OCI-LY1 (cell line): Measurements from ENCODE around the gene PSMB5.

Experiments used
- H2AFZ ChIP-seq: fragments of 200-600 bp; sonication (generic), shearing (Covaris generic); 2 replicates; pipeline ENCODE4 v1.6.0; 2014; ENCODE audit warnings: antibody characterized with exemption, mild to moderate bottlenecking, low read length
- H3F3A ChIP-seq: fragments of 200-600 bp; sonication (generic), shearing (Covaris generic); 2 replicates; pipeline ENCODE4 v1.6.0; 2014; ENCODE audit warnings: mild to moderate bottlenecking, antibody characterized with exemption, low read length, moderate library complexity; ENCODE audit not compliant: insufficient read depth
- H3K27ac ChIP-seq: fragments of 200-600 bp; sonication (generic); 2 replicates; pipeline ENCODE4 v1.5.1; 2014; ENCODE audit warnings: low read length, mixed run types, mild to moderate bottlenecking, low read depth; ENCODE audit not compliant: poor library complexity, severe bottlenecking
- H3K27me3 ChIP-seq: fragments of 200-600 bp; sonication (generic); 2 replicates; pipeline ENCODE4 v1.6.0; 2014; ENCODE audit warnings: antibody characterized with exemption, mild to moderate bottlenecking, low read length, moderate library complexity; ENCODE audit not compliant: insufficient read depth
- H3K36me3 ChIP-seq: fragments of 200-600 bp; sonication (generic); 2 replicates; pipeline ENCODE4 v1.6.1; 2014; ENCODE audit warnings: mild to moderate bottlenecking, antibody characterized with exemption, low read length, moderate library complexity, mixed read lengths; ENCODE audit not compliant: insufficient read depth
- H3K4me1 ChIP-seq: fragments of 200-600 bp; sonication (generic); 2 replicates; pipeline ENCODE4 v1.5.1; 2014; ENCODE audit warnings: mild to moderate bottlenecking, low read length, moderate library complexity; ENCODE audit not compliant: insufficient read depth, severe bottlenecking
- H3K4me2 ChIP-seq: fragments of 200-600 bp; sonication (generic), shearing (Covaris generic); 2 replicates; pipeline ENCODE4 v1.6.1; 2014; ENCODE audit warnings: low read length
- H3K4me3 ChIP-seq: fragments of 200-600 bp; sonication (generic); 2 replicates; pipeline ENCODE4 v1.5.1; 2014; ENCODE audit warnings: low read length, low read depth, mild to moderate bottlenecking, mixed read lengths; ENCODE audit not compliant: poor library complexity, severe bottlenecking
- H3K79me2 ChIP-seq: fragments of 200-600 bp; shearing (Covaris generic); 2 replicates; pipeline ENCODE4 v1.6.1; 2016; ENCODE audit warnings: mixed run types, low read length, mixed read lengths; ENCODE audit not compliant: insufficient read depth
- H3K9ac ChIP-seq: fragments of 200-600 bp; sonication (generic), shearing (Covaris generic); 2 replicates; pipeline ENCODE4 v1.6.1; 2014; ENCODE audit warnings: mild to moderate bottlenecking, low read length, mixed read lengths
- H3K9me2 ChIP-seq: fragments of 200-600 bp; sonication (generic), shearing (Covaris generic); 2 replicates; pipeline ENCODE4 v1.6.1; 2014; ENCODE audit warnings: low read depth, mild to moderate bottlenecking, low read length, mixed read lengths
- H3K9me3 ChIP-seq: fragments of 200-600 bp; shearing (Covaris generic); 2 replicates; pipeline ENCODE4 v1.6.1; 2014; ENCODE audit warnings: low read length, mixed read lengths
- H4K20me1 ChIP-seq: fragments of 200-600 bp; sonication (generic), shearing (Covaris generic); 2 replicates; pipeline ENCODE4 v1.6.0; 2016; ENCODE audit warnings: mild to moderate bottlenecking, low read length; ENCODE audit not compliant: insufficient read depth
- CTCF ChIP-seq: fragments of 200-600 bp; sonication (generic), shearing (Covaris generic); IDR thresholded peaks from 2 replicates; pipeline ENCODE4 v1.5.1; 2017; ENCODE audit warnings: mild to moderate bottlenecking, antibody characterized with exemption, low read length, moderate library complexity, mixed read lengths
- EZH2 ChIP-seq: fragments of 200-600 bp; sonication (generic), shearing (Covaris generic); IDR thresholded peaks from 2 replicates; pipeline ENCODE4 v1.8.0; 2017; ENCODE audit warnings: borderline replicate concordance, mixed run types, mild to moderate bottlenecking, antibody characterized with exemption, low read length, moderate library complexity, mixed read lengths

Gene PSMB5

GRCh38 chr14:23043145-23043544 is 8.4 kb upstream of the PSMB5 start:
- Histone ChIP-seq H3K4me2 (no peak overlapping the region), H3K9ac (no peak overlapping the region), H3K9me2 (no peaks in the 10 kb centered on the region), H3K27ac (no peak overlapping the region), H4K20me1 (no peaks in the 10 kb centered on the region), H3K4me3 (no peak overlapping the region), H3K36me3 (no peaks in the 10 kb centered on the region), H3F3A (no peaks in the 10 kb centered on the region), H2AFZ (no peak overlapping the region), H3K79me2 (no peaks in the 10 kb centered on the region), H3K4me1 (no peaks in the 10 kb centered on the region), H3K9me3 (no peaks in the 10 kb centered on the region), H3K27me3 (peaks cover 7% of the 10 kb centered on the region; the same call in 1 of the 2 replicates)
- TF ChIP-seq EZH2 (no peak), CTCF (no peak)

- H3K27ac ChIP-seq: no peak within 1 kb of the TSS
- no peak within 1 kb of the TSS for H3K9ac ChIP-seq
- H3K4me2 ChIP-seq: no peak within 1 kb of the TSS
- H3K9me3 ChIP-seq: no peaks in the 10 kb centered on the region
- no peaks in the 10 kb centered on the region for H3K79me2 ChIP-seq
- peaks cover 7% of the 10 kb centered on the region; the same call in 1 of the 2 replicates for H3K27me3 ChIP-seq
- no peak for TF ChIP-seq CTCF
- TF ChIP-seq EZH2: no peak
- no peaks in the 10 kb centered on the region for H3F3A ChIP-seq
- no peaks in the 10 kb centered on the region for H3K4me1 ChIP-seq
- H4K20me1 ChIP-seq: no peaks in the 10 kb centered on the region
- no peaks in the 10 kb centered on the region for H3K9me2 ChIP-seq
- no peak within 1 kb of the TSS for H3K4me3 ChIP-seq
- no peak within 1 kb of the TSS for H2AFZ ChIP-seq
- H3K36me3 ChIP-seq: no peaks in the 10 kb centered on the region
Measured at GRCh38 chr14:23042162-23042965, 7.7 kb upstream of the PSMB5 start, which contains the start of gene PSMB11. Gene PSMB11, plus strand, starts transcription at chr14:23042212. Its CDS starts 14 bp downstream, at chr14:23042226.

- Histone ChIP-seq H3K4me1 (no peaks in the 10 kb centered on the region), H3K9me2 (no peaks in the 10 kb centered on the region), H2AFZ (no peak overlapping the region), H3K27ac (no peak overlapping the region), H3K4me2 (no peak overlapping the region), H3K9ac (no peak overlapping the region), H3K9me3 (no peaks in the 10 kb centered on the region), H3F3A (no peaks in the 10 kb centered on the region), H3K79me2 (no peaks in the 10 kb centered on the region), H3K4me3 (no peak overlapping the region), H4K20me1 (no peaks in the 10 kb centered on the region), H3K27me3 (peaks cover 7% of the 10 kb centered on the region; the same call in 1 of the 2 replicates), H3K36me3 (no peaks in the 10 kb centered on the region)
- TF ChIP-seq EZH2: no peak
- TF ChIP-seq CTCF: no peak
Measured at GRCh38 chr14:23041729-23042128, 7.0 kb upstream of the PSMB5 start.
